SK-N-SH treated with all-trans-retinoic acid at 6 μM for 48 hours (cell line): ENCODE data around the gene RPS6KB2.

Experiments used
- ATAC-seq: fragments of 200-7000 bp; cut with Tn5 transposase; 3 replicates; pipeline ENCODE4 v1.9.1; 2020; ENCODE audit warnings: mild to moderate bottlenecking, moderate library complexity
- ARNTL ChIP-seq: fragments of 450-650 bp; formaldehyde crosslinking; IDR thresholded peaks from 2 replicates; pipeline ENCODE4 v1.5.0; 2020; ENCODE audit warnings: low read depth, mild to moderate bottlenecking, moderate library complexity, borderline replicate concordance
- BACH2 ChIP-seq: fragments of 250-450 bp; sonication (Bioruptor Pico); IDR thresholded peaks from 2 replicates; pipeline ENCODE4 v1.9.0; 2021; ENCODE audit warnings: mild to moderate bottlenecking, borderline replicate concordance
- CSDC2 ChIP-seq: fragments of 250-450 bp; sonication (Bioruptor Pico); IDR thresholded peaks from 2 replicates; pipeline ENCODE4 v1.5.0; 2020; ENCODE audit warnings: mild to moderate bottlenecking, moderate library complexity
- ESRRG ChIP-seq: fragments of 250-450 bp; sonication (Bioruptor Pico); IDR thresholded peaks from 2 replicates; pipeline ENCODE4 v1.6.1; 2021; ENCODE audit warnings: mild to moderate bottlenecking
- GLIS3 ChIP-seq: fragments of 250-450 bp; sonication (Bioruptor Pico); IDR thresholded peaks from 2 replicates; pipeline ENCODE4 v1.5.0; 2020; ENCODE audit warnings: mild to moderate bottlenecking, moderate library complexity
- ISL1 ChIP-seq: fragments of 250-450 bp; sonication (Bioruptor Pico); IDR thresholded peaks from 2 replicates; pipeline ENCODE4 v2.1.2; 2022; ENCODE audit warnings: mild to moderate bottlenecking, moderate library complexity
- OSR1 ChIP-seq: fragments of 250-450 bp; sonication (Bioruptor Pico); IDR thresholded peaks from 2 replicates; pipeline ENCODE4 v1.8.0; 2022; ENCODE audit warnings: moderate library complexity, mild to moderate bottlenecking, inconsistent platforms
- PPARA ChIP-seq: fragments of 250-450 bp; sonication (Bioruptor Pico); IDR thresholded peaks from 2 replicates; pipeline ENCODE4 v1.5.0; 2020; ENCODE audit warnings: mild to moderate bottlenecking, borderline replicate concordance
- RARB ChIP-seq: fragments of 250-450 bp; sonication (Bioruptor Pico); IDR thresholded peaks from 2 replicates; pipeline ENCODE4 v1.8.0; 2021; ENCODE audit warnings: mild to moderate bottlenecking, moderate library complexity
- SNAI2 ChIP-seq: fragments of 250-450 bp; sonication (Bioruptor Pico); IDR thresholded peaks from 2 replicates; pipeline ENCODE4 v1.5.0; 2020; ENCODE audit warnings: mild to moderate bottlenecking, moderate library complexity
- TCF4 ChIP-seq: fragments of 250-450 bp; sonication (Bioruptor Pico); IDR thresholded peaks from 2 replicates; pipeline ENCODE4 v1.8.0; 2021; ENCODE audit warnings: mild to moderate bottlenecking, moderate library complexity, borderline replicate concordance
- TSHZ2 ChIP-seq: fragments of 250-450 bp; sonication (Bioruptor Pico); IDR thresholded peaks from 2 replicates; pipeline ENCODE4 v1.5.0; 2020; ENCODE audit warnings: mild to moderate bottlenecking, moderate library complexity
- ZC3H10 ChIP-seq: fragments of 250-450 bp; sonication (Bioruptor Pico); IDR thresholded peaks from 2 replicates; pipeline ENCODE4 v1.5.1; 2021; ENCODE audit warnings: mild to moderate bottlenecking, moderate library complexity
- ZFP3 ChIP-seq: fragments of 250-450 bp; sonication (Bioruptor Pico); IDR thresholded peaks from 2 replicates; pipeline ENCODE4 v1.5.0; 2020; ENCODE audit warnings: mild to moderate bottlenecking, moderate library complexity
- ZFP30 ChIP-seq: fragments of 450-650 bp; formaldehyde crosslinking; IDR thresholded peaks from 2 replicates; pipeline ENCODE4 v1.5.0; 2022; ENCODE audit warnings: mild to moderate bottlenecking, moderate library complexity
- ZNF565 ChIP-seq: fragments of 450-650 bp; formaldehyde crosslinking; conservative IDR thresholded peaks from 2 replicates; pipeline ENCODE4 v1.5.0; 2020; ENCODE audit warnings: low read depth, mild to moderate bottlenecking, moderate library complexity
- ZNF70 ChIP-seq: fragments of 450-650 bp; formaldehyde crosslinking; IDR thresholded peaks from 2 replicates; pipeline ENCODE4 v1.5.0; 2020; ENCODE audit warnings: mild to moderate bottlenecking, moderate library complexity
- ZNF8 ChIP-seq: fragments of 450-650 bp; formaldehyde crosslinking; IDR thresholded peaks from 2 replicates; pipeline ENCODE4 v1.5.0; 2020; ENCODE audit warnings: mild to moderate bottlenecking, moderate library complexity
- TF ChIP-seq, protein P1 (sequence below): fragments of 250-450 bp; sonication (Bioruptor Pico); IDR thresholded peaks from 2 replicates; pipeline ENCODE4 v1.8.0; 2020; ENCODE audit warnings: mild to moderate bottlenecking, moderate library complexity, borderline replicate concordance
- TF ChIP-seq, protein P2 (sequence below): fragments of 250-450 bp; sonication (Bioruptor Pico); IDR thresholded peaks from 2 replicates; pipeline ENCODE4 v1.5.1; 2020; ENCODE audit warnings: low read depth, mild to moderate bottlenecking, moderate library complexity

RPS6KB2 gene

GRCh38 chr11:67397986-67398660 is 30.2 kb upstream of the RPS6KB2 start:
- TF ChIP-seq, protein P1, sequence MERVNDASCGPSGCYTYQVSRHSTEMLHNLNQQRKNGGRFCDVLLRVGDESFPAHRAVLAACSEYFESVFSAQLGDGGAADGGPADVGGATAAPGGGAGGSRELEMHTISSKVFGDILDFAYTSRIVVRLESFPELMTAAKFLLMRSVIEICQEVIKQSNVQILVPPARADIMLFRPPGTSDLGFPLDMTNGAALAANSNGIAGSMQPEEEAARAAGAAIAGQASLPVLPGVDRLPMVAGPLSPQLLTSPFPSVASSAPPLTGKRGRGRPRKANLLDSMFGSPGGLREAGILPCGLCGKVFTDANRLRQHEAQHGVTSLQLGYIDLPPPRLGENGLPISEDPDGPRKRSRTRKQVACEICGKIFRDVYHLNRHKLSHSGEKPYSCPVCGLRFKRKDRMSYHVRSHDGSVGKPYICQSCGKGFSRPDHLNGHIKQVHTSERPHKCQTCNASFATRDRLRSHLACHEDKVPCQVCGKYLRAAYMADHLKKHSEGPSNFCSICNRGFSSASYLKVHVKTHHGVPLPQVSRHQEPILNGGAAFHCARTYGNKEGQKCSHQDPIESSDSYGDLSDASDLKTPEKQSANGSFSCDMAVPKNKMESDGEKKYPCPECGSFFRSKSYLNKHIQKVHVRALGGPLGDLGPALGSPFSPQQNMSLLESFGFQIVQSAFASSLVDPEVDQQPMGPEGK (CRISPR knock-in tag): no peak
- no peak for TF ChIP-seq GLIS3
- TF ChIP-seq RARB (CRISPR knock-in tag): no peak
- TF ChIP-seq ZFP30: no peak
- TF ChIP-seq, protein P2, sequence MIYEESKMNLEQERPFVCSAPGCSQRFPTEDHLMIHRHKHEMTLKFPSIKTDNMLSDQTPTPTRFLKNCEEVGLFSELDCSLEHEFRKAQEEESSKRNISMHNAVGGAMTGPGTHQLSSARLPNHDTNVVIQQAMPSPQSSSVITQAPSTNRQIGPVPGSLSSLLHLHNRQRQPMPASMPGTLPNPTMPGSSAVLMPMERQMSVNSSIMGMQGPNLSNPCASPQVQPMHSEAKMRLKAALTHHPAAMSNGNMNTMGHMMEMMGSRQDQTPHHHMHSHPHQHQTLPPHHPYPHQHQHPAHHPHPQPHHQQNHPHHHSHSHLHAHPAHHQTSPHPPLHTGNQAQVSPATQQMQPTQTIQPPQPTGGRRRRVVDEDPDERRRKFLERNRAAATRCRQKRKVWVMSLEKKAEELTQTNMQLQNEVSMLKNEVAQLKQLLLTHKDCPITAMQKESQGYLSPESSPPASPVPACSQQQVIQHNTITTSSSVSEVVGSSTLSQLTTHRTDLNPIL: no peak
- TF ChIP-seq BACH2 (CRISPR knock-in tag): no peak
- no peak for TF ChIP-seq SNAI2
- TF ChIP-seq TSHZ2 (CRISPR knock-in tag): no peak
- no peak for TF ChIP-seq ZFP3 (CRISPR knock-in tag)
- no peak for TF ChIP-seq CSDC2 (CRISPR knock-in tag)
- TF ChIP-seq PPARA (CRISPR knock-in tag): no peak
- TF ChIP-seq ESRRG (CRISPR knock-in tag): no peak
- no peak for TF ChIP-seq ZNF565 (CRISPR knock-in tag)
- no peak for TF ChIP-seq ARNTL
- TF ChIP-seq ISL1 (CRISPR knock-in tag): no peak
- no peak for ATAC-seq

DNA sequence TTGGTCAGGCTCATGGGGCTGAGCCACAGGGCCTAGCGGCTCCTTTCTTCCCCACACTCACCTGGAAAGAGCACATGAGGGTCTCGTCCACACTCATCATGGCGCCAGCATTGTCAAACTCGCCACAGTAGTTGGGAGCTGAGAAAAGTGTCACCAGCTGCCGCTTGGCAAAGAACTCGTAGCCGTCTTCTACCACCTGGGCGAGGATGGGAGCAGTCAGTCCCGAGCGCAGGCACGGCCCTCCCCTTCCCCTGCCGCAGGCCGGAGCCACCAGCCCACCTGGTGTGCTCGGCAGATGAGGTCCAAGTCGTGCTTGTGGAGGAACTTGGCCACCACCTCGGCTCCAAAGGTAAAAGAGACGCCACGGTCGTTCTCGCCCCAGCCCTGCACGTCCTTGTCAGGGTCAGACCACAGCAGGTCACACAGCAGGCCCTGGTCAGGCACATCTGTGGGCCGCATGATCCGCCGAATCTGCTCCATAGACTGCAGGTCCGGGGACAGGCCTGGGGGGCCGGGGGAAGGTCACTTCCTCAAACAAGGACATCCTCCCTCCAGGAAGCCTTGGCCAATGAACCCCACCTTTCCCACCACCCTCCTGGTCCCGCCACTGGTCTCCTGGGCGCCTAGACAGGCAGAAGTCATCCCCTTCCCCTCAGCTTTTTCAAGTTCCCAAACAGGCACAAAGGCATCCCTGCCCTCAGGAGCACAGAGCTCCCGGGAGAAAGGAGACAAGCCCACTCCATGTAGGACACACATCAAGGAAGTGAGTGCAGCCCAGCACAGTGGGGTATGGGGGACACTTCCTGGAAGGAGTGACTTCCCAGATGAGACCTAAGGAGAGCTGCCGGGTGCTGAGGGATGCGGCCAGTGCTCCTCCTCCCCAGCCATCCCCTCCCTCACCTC is 29.4 kb upstream of the RPS6KB2 start:
- no peak for ATAC-seq

More for the DNA sequence above, 29.4 kb upstream of the RPS6KB2 start:
- TF ChIP-seq ISL1 (CRISPR knock-in tag) (no peak), TCF4 (no peak), ARNTL (no peak), OSR1 (CRISPR knock-in tag) (no peak), RARB (CRISPR knock-in tag) (no peak), BACH2 (CRISPR knock-in tag) (no peak), ZC3H10 (CRISPR knock-in tag) (no peak), ZNF70 (CRISPR knock-in tag) (no peak), ZNF8 (CRISPR knock-in tag) (no peak)
- TF ChIP-seq, protein P2: no peak
- TF ChIP-seq, protein P1 (CRISPR knock-in tag): no peak
- TF ChIP-seq, all 23 proteins: peak for 0
